Endodermal cell (in vitro differentiated cells): ENCODE measurements around the gene OR10AD1. TPM values are rescaled to one million over a fixed set of nuclear protein-coding genes. Genes with fewer than 3 reads are reported as not detected.

Source experiments
- DNase-seq: peaks from one replicate; pipeline ENCODE4 v3.0.0-alpha.2; 2017
- H3K27ac ChIP-seq: 2 replicates; pipeline ENCODE4 v1.5.1; 2013; ENCODE audit warnings: mild to moderate bottlenecking, low read depth, low read length, moderate library complexity
- H3K27me3 ChIP-seq: 2 replicates; pipeline ENCODE4 v1.6.1; 2013; ENCODE audit warnings: mild to moderate bottlenecking, low read length, moderate library complexity; ENCODE audit not compliant: insufficient read depth, control insufficient read depth, poor library complexity, severe bottlenecking
- H3K36me3 ChIP-seq: 2 replicates; pipeline ENCODE4 v1.7.0; 2013; ENCODE audit warnings: mild to moderate bottlenecking, low read length, moderate library complexity; ENCODE audit not compliant: control insufficient read depth, insufficient read depth
- H3K4me1 ChIP-seq: one replicate; pipeline ENCODE4 v1.7.0; 2013; ENCODE audit warnings: low read length; ENCODE audit not compliant: control insufficient read depth, insufficient read depth
- H3K4me3 ChIP-seq: 2 replicates; pipeline ENCODE4 v1.5.1; 2013; ENCODE audit warnings: mild to moderate bottlenecking, low read length, moderate library complexity
- H3K9ac ChIP-seq: 2 replicates; pipeline ENCODE4 v1.6.1; 2013; ENCODE audit warnings: mild to moderate bottlenecking, low read length, moderate library complexity; ENCODE audit not compliant: poor library complexity, severe bottlenecking; ENCODE audit errors: extremely low read depth
- H3K9me3 ChIP-seq: 2 replicates; pipeline ENCODE4 v1.6.1; 2013; ENCODE audit warnings: mild to moderate bottlenecking, low read length, moderate library complexity; ENCODE audit not compliant: control insufficient read depth
- H3K27ac Mint-ChIP-seq: 2 replicates; pipeline ENCODE4 v1.8.0; 2020; ENCODE audit warnings: mixed read lengths
- H3K27me3 Mint-ChIP-seq: 2 replicates; pipeline ENCODE4 v1.8.0; 2021; ENCODE audit warnings: mild to moderate bottlenecking, mixed read lengths; ENCODE audit not compliant: insufficient read depth
- H3K36me3 Mint-ChIP-seq: 2 replicates; pipeline ENCODE4 v1.8.0; 2020; ENCODE audit warnings: low read depth, mixed read lengths
- H3K4me1 Mint-ChIP-seq: 2 replicates; pipeline ENCODE4 v1.8.0; 2020; ENCODE audit warnings: mixed read lengths
- H3K4me3 Mint-ChIP-seq: 2 replicates; pipeline ENCODE4 v1.8.0; 2020; ENCODE audit warnings: mild to moderate bottlenecking, moderate library complexity, mixed read lengths
- H3K9me3 Mint-ChIP-seq: 2 replicates; pipeline ENCODE4 v1.8.0; 2020; ENCODE audit warnings: mild to moderate bottlenecking, mixed read lengths
- WGBS, 2 experiments: methylation state at CpG; one replicate each; pipeline versions ENCODE4 v1.1.5 to v1.1.7; 2013; ENCODE audit warnings: missing lambda C conversion rate in 2 of 2, mixed read lengths in 1 of 2; ENCODE audit not compliant: insufficient coverage in 1 of 2, insufficient read length in 1 of 2; 5-methylcytosine and 5-hydroxymethylcytosine counted together
- total RNA-seq, 2 donors: library from RNA; stranded (reverse); fragmentation: NEBNext Ultra II Directional in 1 of 2; extraction: Animal tissue kit (Norgen Biotek cat#: 25700) in 1 of 2; gene quantifications; 2 replicates in 1 of 2; 3 replicates in 1 of 2; pipeline ENCODE4 v1.2.1, GENCODE V29; 2021
- TF ChIP-seq, protein P1 (sequence below): fragments of 200-600 bp; sonication (generic); conservative IDR thresholded peaks from 2 replicates; pipeline ENCODE4 v1.5.0; 2021; ENCODE audit warnings: antibody characterized with exemption, mild to moderate bottlenecking

OR10AD1 gene
- total RNA-seq, 2 donors from 2014 or later = not detected

DNA sequence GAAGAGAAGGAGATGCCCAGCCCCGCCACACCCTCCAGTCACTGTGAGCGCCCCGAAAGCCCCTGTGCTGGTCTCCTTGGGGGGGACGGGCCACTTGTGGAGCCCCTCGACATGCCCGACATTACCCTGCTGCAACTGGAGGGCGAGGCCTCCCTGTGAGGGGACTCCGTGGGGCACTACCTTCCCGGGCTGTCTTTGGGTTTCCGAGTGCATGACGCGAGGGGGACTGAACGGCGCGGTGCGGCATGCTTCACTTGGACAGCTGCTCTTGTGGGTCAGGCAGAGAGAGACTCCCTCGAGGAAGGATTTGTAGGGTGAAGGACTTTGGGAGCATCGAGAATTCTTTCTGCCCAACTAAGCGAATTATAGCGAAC, 18.6 kb downstream of the OR10AD1 start:
- Histone ChIP-seq H3K36me3 (no peaks in the 10 kb centered on the region), H3K9me3 (no peaks in the 10 kb centered on the region), H3K9ac (no peak overlapping the region), H3K4me1 (no peaks in the 10 kb centered on the region), H3K27me3 (peaks cover 99% of the 10 kb centered on the region), H3K4me3 (no peak overlapping the region), H3K27ac (no peak overlapping the region)
- Mint-ChIP-seq H3K4me3 (no peak overlapping the region), H3K36me3 (no peaks in the 10 kb centered on the region), H3K27ac (no peak overlapping the region), H3K9me3 (no peaks in the 10 kb centered on the region), H3K27me3 (peaks cover 100% of the 10 kb centered on the region), H3K4me1 (no peaks in the 10 kb centered on the region)
- peak; percentile 63 for DNase-seq
- TF ChIP-seq, protein P1, sequence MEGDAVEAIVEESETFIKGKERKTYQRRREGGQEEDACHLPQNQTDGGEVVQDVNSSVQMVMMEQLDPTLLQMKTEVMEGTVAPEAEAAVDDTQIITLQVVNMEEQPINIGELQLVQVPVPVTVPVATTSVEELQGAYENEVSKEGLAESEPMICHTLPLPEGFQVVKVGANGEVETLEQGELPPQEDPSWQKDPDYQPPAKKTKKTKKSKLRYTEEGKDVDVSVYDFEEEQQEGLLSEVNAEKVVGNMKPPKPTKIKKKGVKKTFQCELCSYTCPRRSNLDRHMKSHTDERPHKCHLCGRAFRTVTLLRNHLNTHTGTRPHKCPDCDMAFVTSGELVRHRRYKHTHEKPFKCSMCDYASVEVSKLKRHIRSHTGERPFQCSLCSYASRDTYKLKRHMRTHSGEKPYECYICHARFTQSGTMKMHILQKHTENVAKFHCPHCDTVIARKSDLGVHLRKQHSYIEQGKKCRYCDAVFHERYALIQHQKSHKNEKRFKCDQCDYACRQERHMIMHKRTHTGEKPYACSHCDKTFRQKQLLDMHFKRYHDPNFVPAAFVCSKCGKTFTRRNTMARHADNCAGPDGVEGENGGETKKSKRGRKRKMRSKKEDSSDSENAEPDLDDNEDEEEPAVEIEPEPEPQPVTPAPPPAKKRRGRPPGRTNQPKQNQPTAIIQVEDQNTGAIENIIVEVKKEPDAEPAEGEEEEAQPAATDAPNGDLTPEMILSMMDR = no peak
- WGBS, 2 experiments = 18 to 40% methylated on average over 3 to 20 of the region's 20 CpGs

DNA sequence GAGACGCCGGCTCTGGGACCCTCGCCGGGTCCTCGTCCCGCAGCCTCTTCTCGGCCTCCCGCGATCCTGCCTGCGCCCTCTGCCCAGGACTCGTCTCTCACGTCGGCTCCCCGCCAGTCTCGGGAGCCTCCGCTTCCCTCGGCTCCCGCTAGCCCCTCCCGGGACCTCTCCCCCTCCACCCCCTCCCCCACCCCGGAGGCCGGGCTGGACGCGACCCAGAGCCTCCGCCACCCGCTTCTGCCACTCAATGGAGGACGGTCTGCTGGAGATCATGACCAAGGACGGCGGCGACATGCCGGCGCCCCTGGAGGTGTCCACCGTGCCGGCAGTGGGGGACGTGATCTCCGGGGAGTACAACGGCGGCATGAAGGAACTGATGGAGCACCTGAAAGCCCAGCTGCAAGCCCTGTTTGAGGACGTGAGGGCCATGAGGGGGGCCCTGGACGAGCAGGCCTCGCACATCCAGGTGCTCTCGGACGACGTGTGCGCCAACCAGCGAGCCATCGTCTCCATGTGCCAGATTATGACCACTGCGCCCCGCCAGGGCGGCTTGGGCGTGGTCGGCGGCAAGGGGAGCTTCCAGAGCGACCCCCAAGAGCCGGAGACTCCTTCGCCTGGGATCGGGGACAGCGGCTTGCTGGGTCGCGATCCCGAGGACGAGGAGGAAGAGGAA, 19.1 kb downstream of the OR10AD1 start:
- Mint-ChIP-seq H3K27ac (no peak overlapping the region), H3K36me3 (no peaks in the 10 kb centered on the region), H3K27me3 (peaks cover 100% of the 10 kb centered on the region), H3K4me3 (peak overlapping the region; percentile 66), H3K4me1 (no peaks in the 10 kb centered on the region), H3K9me3 (no peaks in the 10 kb centered on the region)
- Histone ChIP-seq H3K27ac (no peak overlapping the region), H3K4me1 (no peaks in the 10 kb centered on the region), H3K36me3 (no peaks in the 10 kb centered on the region), H3K9me3 (no peaks in the 10 kb centered on the region), H3K4me3 (peak overlapping the region; percentile 83), H3K9ac (peak overlapping the region; percentile 39), H3K27me3 (peaks cover 100% of the 10 kb centered on the region)
- DNase-seq = peak; percentile 79
- TF ChIP-seq, protein P1 = no peak
- 7 to 18% methylated on average over 20 to 61 of the region's 61 CpGs for WGBS, 2 experiments

DNA sequence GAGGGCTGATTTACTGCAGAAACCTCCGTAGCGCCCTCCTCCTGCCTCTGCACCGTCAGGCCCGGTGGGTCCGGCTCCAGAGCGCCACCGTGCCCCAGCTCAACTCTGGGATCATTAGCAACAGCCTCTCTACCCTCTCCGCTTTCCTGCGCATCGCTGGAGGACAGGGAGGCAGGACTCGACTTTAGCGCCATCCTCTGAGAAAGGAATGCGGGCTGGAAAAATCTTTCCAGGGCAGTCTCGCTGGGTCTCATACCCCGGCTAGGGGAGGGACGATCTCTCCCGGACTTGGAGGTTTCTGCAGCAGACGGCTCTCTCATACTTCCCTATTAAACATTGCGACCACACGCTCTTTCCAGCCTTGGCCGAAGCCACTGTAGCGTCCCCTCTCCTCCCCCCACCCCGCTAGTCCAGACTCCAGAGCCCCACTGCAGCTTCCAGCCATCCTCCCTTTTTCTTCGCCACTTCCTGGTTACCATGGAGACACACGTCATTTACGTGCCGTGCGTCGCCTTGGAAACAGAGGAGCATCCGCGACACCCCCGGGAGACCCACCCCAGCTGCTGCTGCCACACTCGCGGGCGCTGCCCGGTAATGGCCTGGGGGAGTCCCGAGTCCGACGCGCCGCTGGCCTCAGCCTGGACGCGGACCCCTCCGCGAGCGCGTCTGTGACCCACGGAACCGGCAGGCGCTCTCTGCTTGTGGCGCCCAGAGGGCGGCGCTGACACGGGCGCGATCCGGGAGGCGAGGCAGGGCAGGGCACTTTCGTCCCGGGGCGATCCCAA, 19.8 kb downstream of the OR10AD1 start, which contains the start of gene CCDC184:
TSS of gene CCDC184 (plus strand) at position 554 of the 785 bp plus-strand sequence. CDS start 479 bp downstream, outside the sequence.
- Histone ChIP-seq H3K27me3 (peaks cover 100% of the 10 kb centered on the region), H3K4me1 (no peaks in the 10 kb centered on the region), H3K27ac (peak within 1 kb of the TSS; percentile 85), H3K4me3 (peak within 1 kb of the TSS; percentile 83), H3K9me3 (no peaks in the 10 kb centered on the region), H3K9ac (peak within 1 kb of the TSS; percentile 39), H3K36me3 (no peaks in the 10 kb centered on the region)
- peak within 1 kb of the TSS; percentile 66 for H3K4me3 Mint-ChIP-seq
- no peak within 1 kb of the TSS for H3K27ac Mint-ChIP-seq
- TF ChIP-seq, protein P1 = peak; percentile 49
- no peaks in the 10 kb centered on the region for H3K36me3 Mint-ChIP-seq
- DNase-seq = peak; percentile 93
- H3K27me3 Mint-ChIP-seq = peaks cover 100% of the 10 kb centered on the region
- H3K9me3 Mint-ChIP-seq = no peaks in the 10 kb centered on the region
- WGBS, 2 experiments = 1% methylated on average over 22 to 61 of the region's 61 CpGs
- H3K4me1 Mint-ChIP-seq = no peaks in the 10 kb centered on the region
